C4-2B (cell line): ENCODE measurements around the gene MEGF11.

Experiments
- ZFX ChIP-seq: fragments of 450-650 bp; IDR thresholded peaks from 2 replicates; pipeline ENCODE4 v1.6.1; 2017
- TF ChIP-seq, protein P1 (sequence below): fragments of 450-650 bp; conservative IDR thresholded peaks from 2 replicates; pipeline ENCODE4 v1.5.1; 2017; ENCODE audit warnings: mild to moderate bottlenecking

DNA sequence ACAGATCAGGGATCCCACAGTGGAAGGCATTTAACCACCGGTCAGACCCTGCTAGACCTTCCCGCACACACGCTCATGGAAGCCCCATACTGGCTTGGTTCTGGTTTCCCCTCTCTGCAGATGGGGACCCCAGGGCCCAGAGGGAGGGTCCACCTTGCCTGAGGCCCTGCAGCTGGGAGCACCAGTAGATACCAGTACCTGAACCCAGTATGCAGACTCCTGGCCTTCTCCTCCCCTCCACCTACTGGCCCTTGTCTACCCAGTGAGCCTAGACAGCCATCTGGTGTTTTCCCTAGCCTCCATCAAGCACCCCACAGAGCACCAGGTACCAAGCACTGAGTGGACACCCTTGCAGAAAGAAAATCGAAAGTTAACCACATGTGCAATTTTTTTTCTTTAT is 65.1 kb downstream of the MEGF11 start:
- TF ChIP-seq, protein P1, sequence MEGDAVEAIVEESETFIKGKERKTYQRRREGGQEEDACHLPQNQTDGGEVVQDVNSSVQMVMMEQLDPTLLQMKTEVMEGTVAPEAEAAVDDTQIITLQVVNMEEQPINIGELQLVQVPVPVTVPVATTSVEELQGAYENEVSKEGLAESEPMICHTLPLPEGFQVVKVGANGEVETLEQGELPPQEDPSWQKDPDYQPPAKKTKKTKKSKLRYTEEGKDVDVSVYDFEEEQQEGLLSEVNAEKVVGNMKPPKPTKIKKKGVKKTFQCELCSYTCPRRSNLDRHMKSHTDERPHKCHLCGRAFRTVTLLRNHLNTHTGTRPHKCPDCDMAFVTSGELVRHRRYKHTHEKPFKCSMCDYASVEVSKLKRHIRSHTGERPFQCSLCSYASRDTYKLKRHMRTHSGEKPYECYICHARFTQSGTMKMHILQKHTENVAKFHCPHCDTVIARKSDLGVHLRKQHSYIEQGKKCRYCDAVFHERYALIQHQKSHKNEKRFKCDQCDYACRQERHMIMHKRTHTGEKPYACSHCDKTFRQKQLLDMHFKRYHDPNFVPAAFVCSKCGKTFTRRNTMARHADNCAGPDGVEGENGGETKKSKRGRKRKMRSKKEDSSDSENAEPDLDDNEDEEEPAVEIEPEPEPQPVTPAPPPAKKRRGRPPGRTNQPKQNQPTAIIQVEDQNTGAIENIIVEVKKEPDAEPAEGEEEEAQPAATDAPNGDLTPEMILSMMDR: no peak
- no peak for TF ChIP-seq ZFX
